Neural cell (in vitro differentiated cells): ENCODE data around the gene OR56A3. TPM values are rescaled to one million over a fixed set of nuclear protein-coding genes. Genes with fewer than 3 reads are reported as not detected.

ENCODE experiments used
- H2AFZ ChIP-seq: fragments of 200-600, 300-800 bp; sonication (generic), shearing (Covaris generic); 2 replicates; pipeline ENCODE4 v1.6.0; 2014; ENCODE audit warnings: low read depth, mild to moderate bottlenecking, antibody characterized with exemption, low read length, moderate library complexity
- H3F3A ChIP-seq: fragments of 200-600 bp; shearing (Covaris generic); 2 replicates; pipeline ENCODE4 v1.6.1; 2016; ENCODE audit warnings: mild to moderate bottlenecking, moderate library complexity, mixed read lengths, antibody characterized with exemption, low read length; ENCODE audit not compliant: insufficient read depth, poor library complexity, severe bottlenecking
- H3K27ac ChIP-seq: fragments of 200-600, 300-800 bp; sonication (generic), shearing (Covaris generic); 2 replicates; pipeline ENCODE4 v1.5.1; 2014; ENCODE audit warnings: mild to moderate bottlenecking, low read length, moderate library complexity
- H3K27me3 ChIP-seq: fragments of 300-800, 200-600 bp; sonication (generic), shearing (Covaris generic); 2 replicates; pipeline ENCODE4 v1.6.0; 2014; ENCODE audit warnings: mild to moderate bottlenecking, low read depth, low read length, moderate library complexity; ENCODE audit not compliant: insufficient read depth
- H3K36me3 ChIP-seq: fragments of 300-800, 200-600 bp; sonication (generic), shearing (Covaris generic); 2 replicates; pipeline ENCODE4 v1.5.1; 2014; ENCODE audit warnings: mild to moderate bottlenecking, antibody characterized with exemption, low read length, moderate library complexity; ENCODE audit not compliant: insufficient read depth
- H3K4me2 ChIP-seq: fragments of 300-800, 200-600 bp; sonication (generic), shearing (Covaris generic); 2 replicates; pipeline ENCODE4 v1.6.0; 2014; ENCODE audit warnings: mild to moderate bottlenecking, low read length
- H3K4me3 ChIP-seq: fragments of 300-800, 200-600 bp; sonication (generic), shearing (Covaris generic); 2 replicates; pipeline ENCODE4 v1.5.1; 2014; ENCODE audit warnings: mild to moderate bottlenecking, low read length, moderate library complexity
- H3K79me2 ChIP-seq: fragments of 200-600 bp; shearing (Covaris generic); replicated peaks from 2 replicates; pipeline ENCODE4 v1.6.0; 2014; ENCODE audit warnings: mild to moderate bottlenecking, low read length, moderate library complexity; ENCODE audit not compliant: insufficient read depth
- H3K9ac ChIP-seq: fragments of 300-800, 200-600 bp; sonication (generic), shearing (Covaris generic); 2 replicates; pipeline ENCODE4 v1.6.1; 2016; ENCODE audit warnings: mild to moderate bottlenecking, low read length, mixed read lengths
- H3K9me2 ChIP-seq: fragments of 200-600 bp; shearing (Covaris generic); 2 replicates; pipeline ENCODE4 v1.6.1; 2016; ENCODE audit warnings: mild to moderate bottlenecking, low read length, mixed read lengths; ENCODE audit not compliant: insufficient read depth
- H3K9me3 ChIP-seq: fragments of 200-600, 300-800 bp; sonication (generic), shearing (Covaris generic); 2 replicates; pipeline ENCODE4 v1.6.1; 2016; ENCODE audit warnings: mild to moderate bottlenecking, mixed run types, low read length, moderate library complexity, mixed read lengths
- H4K20me1 ChIP-seq: fragments of 200-600 bp; shearing (Covaris generic); 2 replicates; pipeline ENCODE4 v1.6.1; 2016; ENCODE audit warnings: mild to moderate bottlenecking, mixed run types; ENCODE audit not compliant: insufficient read depth
- EP300 ChIP-seq: fragments of 450-650 bp; conservative IDR thresholded peaks from 2 replicates; pipeline ENCODE4 v1.6.1; 2014; ENCODE audit warnings: antibody characterized with exemption, mild to moderate bottlenecking, moderate library complexity; ENCODE audit not compliant: poor library complexity, severe bottlenecking
- EZH2 ChIP-seq: fragments of 200-600, 300-800 bp; shearing (Covaris generic), sonication (generic); IDR thresholded peaks from 2 replicates; pipeline ENCODE4 v1.6.1; 2014; ENCODE audit warnings: antibody characterized with exemption, low read length, borderline replicate concordance, mild to moderate bottlenecking; ENCODE audit not compliant: insufficient read depth, poor library complexity, severe bottlenecking
- MXI1 ChIP-seq: fragments of 450-650 bp; conservative IDR thresholded peaks from 2 replicates; pipeline ENCODE4 v1.6.1; 2014; ENCODE audit warnings: antibody characterized with exemption, mild to moderate bottlenecking; ENCODE audit not compliant: poor library complexity, severe bottlenecking
- POLR2AphosphoS5 ChIP-seq: IDR thresholded peaks from 2 replicates; pipeline ENCODE4 v1.6.1; 2012
- RAD21 ChIP-seq: fragments of 450-650 bp; conservative IDR thresholded peaks from 2 replicates; pipeline ENCODE4 v1.6.1; 2014; ENCODE audit warnings: antibody characterized with exemption, mild to moderate bottlenecking, moderate library complexity
- SMC3 ChIP-seq: fragments of 450-650 bp; conservative IDR thresholded peaks from 2 replicates; pipeline ENCODE4 v1.6.1; 2014; ENCODE audit warnings: antibody characterized with exemption, mild to moderate bottlenecking, moderate library complexity; ENCODE audit not compliant: poor library complexity
- TAF1 ChIP-seq: IDR thresholded peaks from 2 replicates; pipeline ENCODE4 v1.6.1; 2012; ENCODE audit warnings: low read depth
- polyA plus RNA-seq: library from polyadenylated mRNA; depleted of rRNA; stranded (reverse); fragments of >200 nt; gene quantifications from 2 replicates; pipeline ENCODE4 v1.2.3, GENCODE V29; 2014
- TF ChIP-seq, protein P1 (sequence below): IDR thresholded peaks from 2 replicates; pipeline ENCODE4 v1.6.1; 2012; ENCODE audit warnings: borderline replicate concordance
- TF ChIP-seq, protein P2 (sequence below): fragments of 450-650 bp; IDR thresholded peaks from 2 replicates; pipeline ENCODE4 v1.5.1; 2014; ENCODE audit warnings: antibody characterized with exemption, mild to moderate bottlenecking, moderate library complexity; ENCODE audit not compliant: poor library complexity, severe bottlenecking

The OR56A3 gene
- polyA plus RNA-seq, 1 donor from 2014 or later, result not detected

GRCh38 chr11:5928811-5929210 is 13.2 kb upstream of the OR56A3 start:
- H3K9me3 ChIP-seq, result no peaks in the 10 kb centered on the region
- H2AFZ ChIP-seq, result no peak overlapping the region
- H3K4me3 ChIP-seq, result no peak overlapping the region
- H3K27ac ChIP-seq, result no peak overlapping the region
- no peak overlapping the region for H3K4me2 ChIP-seq
- TF ChIP-seq MXI1 (no peak), RAD21 (no peak)
- H3K79me2 ChIP-seq, result no peaks in the 10 kb centered on the region
- no peaks in the 10 kb centered on the region for H3K36me3 ChIP-seq
- no peaks in the 10 kb centered on the region for H3K27me3 ChIP-seq
- H3K9me2 ChIP-seq, result no peaks in the 10 kb centered on the region
- no peaks in the 10 kb centered on the region for H4K20me1 ChIP-seq
- H3K9ac ChIP-seq, result no peak overlapping the region
- H3F3A ChIP-seq, result no peaks in the 10 kb centered on the region

DNA sequence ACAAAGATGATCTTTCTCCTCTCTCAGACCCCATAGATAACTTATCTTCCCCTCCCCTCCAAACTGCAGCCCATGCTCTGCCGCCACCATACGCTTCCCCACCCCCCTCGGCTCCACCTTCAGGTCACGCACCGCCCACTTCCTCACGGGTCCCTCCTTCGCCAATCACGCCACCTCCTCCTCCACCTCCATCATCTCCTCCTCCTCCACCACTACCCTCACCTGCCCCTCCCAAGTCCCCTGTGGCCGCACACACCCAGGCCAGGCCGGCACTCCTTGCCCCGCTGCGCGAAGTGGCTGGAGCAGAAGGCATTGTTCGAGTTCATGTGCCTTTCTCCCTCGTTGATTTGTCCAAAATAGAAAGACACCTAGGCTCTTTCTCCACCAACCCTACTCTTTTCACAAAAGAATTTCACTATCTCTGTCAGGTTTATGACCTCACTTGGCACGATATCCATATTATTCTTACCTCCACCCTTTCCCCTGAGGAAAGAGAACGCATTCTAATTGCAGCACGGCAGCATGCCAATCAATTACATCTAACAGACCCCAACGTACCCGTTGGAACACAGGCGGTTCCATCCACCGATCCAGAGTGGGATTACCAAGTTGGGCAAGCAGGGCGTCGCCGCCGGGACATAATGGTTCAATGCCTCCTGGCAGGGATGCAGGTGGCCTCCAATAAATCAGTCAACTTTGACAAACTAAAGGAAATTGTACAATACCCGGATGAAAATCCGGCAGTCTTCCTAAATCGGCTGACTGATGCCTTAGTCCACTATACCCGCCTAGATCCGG is 12.3 kb upstream of the OR56A3 start:
- no peak overlapping the region for H2AFZ ChIP-seq
- no peaks in the 10 kb centered on the region for H3K79me2 ChIP-seq
- no peak overlapping the region for H3K9ac ChIP-seq
- TF ChIP-seq TAF1 (no peak), EZH2 (no peak), EP300 (no peak), RAD21 (no peak), SMC3 (no peak), POLR2AphosphoS5 (no peak), MXI1 (no peak)
- TF ChIP-seq, protein P1, sequence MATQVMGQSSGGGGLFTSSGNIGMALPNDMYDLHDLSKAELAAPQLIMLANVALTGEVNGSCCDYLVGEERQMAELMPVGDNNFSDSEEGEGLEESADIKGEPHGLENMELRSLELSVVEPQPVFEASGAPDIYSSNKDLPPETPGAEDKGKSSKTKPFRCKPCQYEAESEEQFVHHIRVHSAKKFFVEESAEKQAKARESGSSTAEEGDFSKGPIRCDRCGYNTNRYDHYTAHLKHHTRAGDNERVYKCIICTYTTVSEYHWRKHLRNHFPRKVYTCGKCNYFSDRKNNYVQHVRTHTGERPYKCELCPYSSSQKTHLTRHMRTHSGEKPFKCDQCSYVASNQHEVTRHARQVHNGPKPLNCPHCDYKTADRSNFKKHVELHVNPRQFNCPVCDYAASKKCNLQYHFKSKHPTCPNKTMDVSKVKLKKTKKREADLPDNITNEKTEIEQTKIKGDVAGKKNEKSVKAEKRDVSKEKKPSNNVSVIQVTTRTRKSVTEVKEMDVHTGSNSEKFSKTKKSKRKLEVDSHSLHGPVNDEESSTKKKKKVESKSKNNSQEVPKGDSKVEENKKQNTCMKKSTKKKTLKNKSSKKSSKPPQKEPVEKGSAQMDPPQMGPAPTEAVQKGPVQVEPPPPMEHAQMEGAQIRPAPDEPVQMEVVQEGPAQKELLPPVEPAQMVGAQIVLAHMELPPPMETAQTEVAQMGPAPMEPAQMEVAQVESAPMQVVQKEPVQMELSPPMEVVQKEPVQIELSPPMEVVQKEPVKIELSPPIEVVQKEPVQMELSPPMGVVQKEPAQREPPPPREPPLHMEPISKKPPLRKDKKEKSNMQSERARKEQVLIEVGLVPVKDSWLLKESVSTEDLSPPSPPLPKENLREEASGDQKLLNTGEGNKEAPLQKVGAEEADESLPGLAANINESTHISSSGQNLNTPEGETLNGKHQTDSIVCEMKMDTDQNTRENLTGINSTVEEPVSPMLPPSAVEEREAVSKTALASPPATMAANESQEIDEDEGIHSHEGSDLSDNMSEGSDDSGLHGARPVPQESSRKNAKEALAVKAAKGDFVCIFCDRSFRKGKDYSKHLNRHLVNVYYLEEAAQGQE, result no peak
- TF ChIP-seq, protein P2, sequence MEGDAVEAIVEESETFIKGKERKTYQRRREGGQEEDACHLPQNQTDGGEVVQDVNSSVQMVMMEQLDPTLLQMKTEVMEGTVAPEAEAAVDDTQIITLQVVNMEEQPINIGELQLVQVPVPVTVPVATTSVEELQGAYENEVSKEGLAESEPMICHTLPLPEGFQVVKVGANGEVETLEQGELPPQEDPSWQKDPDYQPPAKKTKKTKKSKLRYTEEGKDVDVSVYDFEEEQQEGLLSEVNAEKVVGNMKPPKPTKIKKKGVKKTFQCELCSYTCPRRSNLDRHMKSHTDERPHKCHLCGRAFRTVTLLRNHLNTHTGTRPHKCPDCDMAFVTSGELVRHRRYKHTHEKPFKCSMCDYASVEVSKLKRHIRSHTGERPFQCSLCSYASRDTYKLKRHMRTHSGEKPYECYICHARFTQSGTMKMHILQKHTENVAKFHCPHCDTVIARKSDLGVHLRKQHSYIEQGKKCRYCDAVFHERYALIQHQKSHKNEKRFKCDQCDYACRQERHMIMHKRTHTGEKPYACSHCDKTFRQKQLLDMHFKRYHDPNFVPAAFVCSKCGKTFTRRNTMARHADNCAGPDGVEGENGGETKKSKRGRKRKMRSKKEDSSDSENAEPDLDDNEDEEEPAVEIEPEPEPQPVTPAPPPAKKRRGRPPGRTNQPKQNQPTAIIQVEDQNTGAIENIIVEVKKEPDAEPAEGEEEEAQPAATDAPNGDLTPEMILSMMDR, result no peak
- H3K36me3 ChIP-seq, result no peaks in the 10 kb centered on the region
- no peaks in the 10 kb centered on the region for H3F3A ChIP-seq
- no peaks in the 10 kb centered on the region for H3K27me3 ChIP-seq
- H3K4me2 ChIP-seq, result no peak overlapping the region
- no peaks in the 10 kb centered on the region for H4K20me1 ChIP-seq
- no peak overlapping the region for H3K27ac ChIP-seq
- no peak overlapping the region for H3K4me3 ChIP-seq
- H3K9me2 ChIP-seq, result no peaks in the 10 kb centered on the region
- no peaks in the 10 kb centered on the region for H3K9me3 ChIP-seq
